ENCODE data around the gene ZNF559.
A peak's percentile ranks its signal among the peaks of the same experiment; 100 is the strongest.
"Not testable (repeated sequence)": the region's sequence is repeated elsewhere in the genome, so short reads cannot be mapped to it uniquely, and the experiment has no call there.

Gene ZNF559

DNA sequence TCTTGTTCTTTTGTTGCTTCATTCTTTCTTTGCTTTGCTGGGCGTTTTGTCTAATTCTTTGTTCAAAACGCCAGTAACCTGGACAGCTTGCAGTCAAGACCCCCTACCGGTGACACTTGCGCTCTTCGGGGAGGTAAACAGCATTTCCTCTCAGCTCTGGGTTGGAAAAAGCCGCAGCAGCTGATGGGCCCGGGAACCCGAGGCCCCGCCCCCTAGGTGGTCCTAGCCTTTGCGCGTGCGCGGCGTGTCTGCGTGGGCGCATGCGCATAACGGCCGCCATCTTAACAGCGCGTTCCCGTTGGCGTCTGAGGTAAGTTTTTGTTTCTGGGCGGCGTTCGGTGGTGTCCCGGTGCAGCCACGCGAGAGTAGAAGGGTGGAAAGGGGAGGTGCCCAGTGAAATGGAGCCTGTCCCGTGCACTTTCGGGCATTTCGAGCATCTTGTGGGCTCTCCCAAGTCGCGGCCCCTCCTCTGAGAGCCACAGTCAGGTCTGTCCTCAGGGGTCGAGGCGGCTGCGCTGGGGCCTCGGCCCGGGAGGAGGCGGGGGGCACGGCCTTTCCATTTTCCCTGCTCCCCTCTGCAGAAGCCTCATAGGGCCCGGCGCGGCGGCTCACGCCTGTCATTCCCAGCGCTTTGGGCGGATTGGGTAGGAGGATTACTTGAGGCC lies at the start of gene ZNF559:
TSS of gene ZNF559 (plus strand) at position 261 of the 665 bp plus-strand sequence. CDS start 14,371 bp downstream, outside the sequence.
- DNase-seq (peak; percentile 97), ATAC-seq (peak; percentile 98)

DNA sequence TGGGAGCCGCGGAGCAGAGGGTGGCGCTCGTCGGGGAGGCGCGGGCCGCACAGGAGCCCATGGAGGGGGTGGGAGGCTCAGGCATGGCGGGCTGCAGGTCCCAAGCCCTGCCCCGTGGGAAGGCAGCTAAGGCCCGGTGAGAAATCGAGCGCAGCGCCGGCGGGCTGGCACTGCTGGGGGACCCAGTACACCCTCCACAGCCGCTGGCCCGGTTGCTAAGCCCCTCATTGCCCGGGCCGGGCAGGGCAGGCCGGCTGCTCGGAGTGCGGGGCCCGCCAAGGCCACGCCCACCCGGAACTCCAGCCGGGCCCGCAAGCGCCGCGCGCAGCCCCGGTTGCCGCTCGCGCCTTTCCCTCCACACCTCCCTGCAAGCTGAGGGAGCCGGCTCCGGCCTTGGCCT lies 40.5 kb upstream of the ZNF559 start:
- ATAC-seq, result not testable (repeated sequence)
- DNase-seq, result peak; percentile 8

DNA sequence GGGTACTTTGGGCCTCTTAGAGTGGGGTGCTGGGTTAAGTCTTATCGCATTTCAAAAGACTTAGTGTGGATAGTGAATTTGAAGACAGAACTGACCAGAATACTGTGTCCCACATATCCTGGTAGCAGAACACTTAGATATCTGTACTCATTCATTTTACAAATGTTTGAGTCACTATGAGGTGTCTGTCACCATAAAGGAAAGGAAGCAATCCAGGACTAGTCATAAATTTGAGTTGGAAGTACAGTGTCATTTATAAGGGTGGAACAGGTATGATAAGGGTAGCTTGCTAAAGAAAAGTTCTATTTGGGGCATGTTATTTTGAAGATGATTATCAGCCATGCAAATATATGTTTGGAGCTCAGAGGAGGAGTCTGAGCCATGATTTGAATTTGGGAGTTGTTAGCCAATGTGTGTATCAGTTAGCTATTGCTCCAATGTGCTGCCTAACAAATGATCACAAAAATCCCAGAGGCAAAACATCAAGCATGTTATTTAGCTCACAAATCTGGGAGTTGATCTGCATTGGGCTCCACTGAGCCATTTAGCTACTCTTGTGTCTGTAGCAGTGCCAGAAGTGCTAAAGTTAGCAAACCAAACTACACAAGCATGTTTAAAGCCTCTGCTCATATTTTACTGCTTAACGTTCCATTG lies 34.6 kb upstream of the ZNF559 start:
- ATAC-seq, result no peak
- DNase-seq, result no peak

DNA sequence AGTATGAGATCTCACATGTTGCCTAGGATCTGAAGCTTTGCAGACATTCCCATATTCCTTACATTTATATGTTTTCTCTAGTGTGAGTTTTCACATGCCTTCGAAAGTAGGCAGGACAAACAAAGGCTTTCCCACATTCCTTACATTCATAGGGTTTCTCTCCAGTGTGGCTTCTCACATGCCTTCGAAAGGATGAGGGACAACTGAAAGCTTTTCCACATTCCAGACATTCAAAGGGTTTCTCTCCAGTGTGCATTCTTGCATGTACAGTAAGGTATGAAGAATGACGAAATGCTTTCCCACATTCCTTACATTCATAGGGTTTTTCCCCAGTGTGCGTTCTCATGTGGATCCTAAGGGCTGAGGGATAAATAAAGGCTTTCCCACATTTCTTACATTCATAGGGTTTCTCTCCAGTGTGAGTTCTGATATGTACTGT lies 28.5 kb upstream of the ZNF559 start:
- DNase-seq (no peak), ATAC-seq (no peak)

DNA sequence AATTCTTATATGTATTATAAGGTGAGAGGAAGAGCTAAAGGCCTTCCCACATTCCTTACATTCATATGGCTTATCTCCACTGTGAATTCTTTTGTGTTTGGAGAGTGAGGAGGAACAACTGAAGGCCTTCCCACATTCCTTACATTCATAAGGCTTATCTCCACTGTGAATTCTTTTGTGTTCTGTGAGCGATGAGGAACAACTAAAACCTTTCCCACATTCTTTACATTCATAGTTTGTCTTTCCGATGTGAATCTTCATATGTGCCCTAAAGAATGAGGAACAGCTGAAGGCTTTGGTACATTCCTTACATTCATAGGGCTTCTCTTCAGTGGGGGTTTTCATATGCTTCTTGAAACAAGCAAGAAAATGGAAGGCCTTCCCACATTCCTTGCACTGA lies 27.6 kb upstream of the ZNF559 start:
- no peak for DNase-seq
- ATAC-seq, result no peak

DNA sequence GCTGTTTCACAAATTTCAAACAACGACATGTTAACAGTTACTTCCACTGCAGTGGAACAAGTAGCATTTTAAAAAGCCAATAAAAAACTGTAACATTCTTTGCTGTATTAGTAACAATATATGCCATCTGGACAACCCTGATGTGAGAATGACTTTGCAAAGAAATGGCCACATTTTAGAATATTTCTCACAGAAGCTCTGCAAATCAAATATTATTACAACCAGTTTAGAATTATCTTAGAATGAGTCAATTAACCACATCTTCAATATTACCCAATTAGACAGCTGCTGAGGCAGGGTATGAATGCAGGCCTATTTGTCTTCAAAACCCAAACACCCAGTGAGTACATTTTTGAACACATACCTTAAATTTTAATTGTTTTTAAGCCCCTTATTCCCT lies 17.5 kb upstream of the ZNF559 start:
- ATAC-seq (no peak), DNase-seq (no peak)

DNA sequence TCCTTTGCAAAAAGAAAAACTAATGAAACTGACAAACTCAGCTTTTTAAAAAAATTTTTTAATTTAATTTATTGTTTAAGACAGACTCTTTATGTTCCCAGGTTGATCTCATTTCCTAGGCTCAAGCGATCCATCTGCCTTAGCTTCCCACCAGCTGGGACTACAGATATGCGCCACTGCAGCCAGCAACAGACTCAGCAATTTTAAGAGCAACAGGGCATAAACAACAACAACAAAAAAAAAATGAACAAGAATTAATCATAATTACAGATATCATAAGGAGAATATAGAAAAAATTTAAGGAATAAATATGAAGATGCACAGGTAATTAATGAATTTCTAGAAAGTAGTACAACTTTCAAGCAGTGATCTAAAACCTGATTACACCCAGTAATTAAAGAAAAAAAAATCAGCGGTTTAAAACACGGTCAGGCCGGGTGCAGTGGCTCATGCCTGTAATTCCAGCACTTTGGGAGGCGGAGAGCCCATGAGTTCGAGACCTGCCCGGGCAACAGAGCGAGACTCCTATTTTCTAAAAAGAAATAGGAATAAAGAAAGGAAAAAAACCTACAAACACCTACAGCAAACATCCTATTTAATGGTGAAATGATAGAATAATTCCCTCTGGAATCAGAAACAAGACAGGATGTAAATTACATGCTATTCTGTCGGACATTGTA lies 15.7 kb upstream of the ZNF559 start:
- DNase-seq (no peak), ATAC-seq (no peak)

DNA sequence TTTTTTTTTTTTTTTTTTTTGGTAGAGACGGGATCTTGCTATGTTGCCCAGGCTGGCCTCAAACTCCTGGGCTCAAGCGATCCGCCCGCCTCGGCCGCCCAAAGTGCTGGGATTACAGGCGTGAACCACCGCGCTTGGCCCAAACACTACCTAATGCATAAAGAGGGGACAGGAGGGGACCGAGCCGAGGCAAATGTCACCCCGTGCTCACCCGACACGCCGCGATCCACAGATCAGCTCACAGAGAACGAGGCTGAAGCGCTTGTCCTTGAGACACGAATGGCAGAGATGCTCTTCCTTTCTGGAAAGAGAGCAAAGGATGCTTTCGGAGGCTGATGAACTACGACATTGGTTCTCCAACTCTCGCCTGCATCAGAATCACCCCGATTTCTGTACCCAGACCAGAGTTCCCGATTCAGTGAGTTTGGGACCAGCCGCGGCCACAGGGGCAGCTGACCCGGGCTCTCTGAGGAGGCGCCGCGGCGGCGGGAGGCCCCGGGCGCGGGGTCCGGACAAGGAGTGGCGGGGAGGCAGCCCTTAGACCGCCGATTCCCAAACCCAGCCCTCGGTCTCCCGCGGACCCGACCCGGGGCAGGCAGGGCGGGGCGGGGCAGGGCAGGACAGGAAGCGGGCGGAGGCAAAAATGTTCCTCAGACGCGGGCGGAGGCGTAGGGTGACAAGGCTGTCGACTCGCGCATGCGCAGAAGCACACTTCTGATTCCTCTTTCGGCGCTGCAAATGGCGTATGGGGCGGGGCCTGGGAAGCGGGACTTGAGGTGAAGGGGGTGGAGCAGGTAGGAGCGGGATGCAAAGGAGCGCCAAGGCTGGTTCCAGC lies 14.6 kb upstream of the ZNF559 start, which contains the start of gene ZNF699:
TSS of gene ZNF699 (minus strand) at position 700 of the 835 bp plus-strand sequence. CDS start 4,719 bp downstream, outside the sequence.
- DNase-seq (peak; percentile 99), ATAC-seq (peak; percentile 93)

DNA sequence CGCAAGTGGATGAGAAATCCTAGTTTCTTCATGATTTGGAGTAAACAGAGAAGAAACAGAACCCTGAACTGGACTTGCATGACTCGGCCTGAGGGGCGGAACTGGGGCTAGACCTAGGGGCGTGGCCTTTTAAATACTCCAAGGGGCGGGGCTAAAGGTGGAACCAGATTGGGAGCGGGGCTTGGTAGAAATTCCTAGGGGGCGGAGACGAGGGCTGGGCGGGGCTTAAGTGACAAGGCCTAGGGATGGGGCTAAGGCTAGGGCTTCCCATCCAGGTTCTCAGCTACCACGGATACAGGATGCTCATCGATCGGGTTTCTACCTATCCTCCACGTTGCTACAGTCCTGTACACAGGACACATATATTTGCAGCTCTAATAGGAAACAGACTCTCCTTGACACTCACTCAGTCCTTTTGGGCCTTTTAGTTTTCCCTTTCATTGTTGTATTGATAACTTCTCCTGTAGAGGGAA lies 14.0 kb upstream of the ZNF559 start:
- DNase-seq (peak; percentile 91), ATAC-seq (peak; percentile 78)

DNA sequence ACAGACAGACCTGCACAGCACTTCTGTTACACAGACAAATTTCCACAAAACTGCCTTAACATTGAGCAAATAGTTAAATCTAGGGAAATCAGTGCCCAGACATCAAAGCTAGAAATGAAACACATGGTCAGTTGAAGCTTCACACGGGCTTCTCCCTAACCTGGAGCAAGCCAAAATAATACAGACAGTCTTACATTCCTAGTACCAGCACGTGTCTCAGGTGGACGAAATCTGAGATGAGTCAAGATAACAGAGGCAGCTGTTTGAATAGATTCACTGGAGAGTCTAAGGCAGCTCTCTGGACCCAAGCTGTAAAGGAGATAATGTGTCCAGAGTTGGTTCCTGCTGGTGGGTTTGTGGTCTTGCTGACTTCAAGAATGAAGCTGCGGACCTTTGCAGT lies 10.2 kb upstream of the ZNF559 start:
- no peak for ATAC-seq
- no peak for DNase-seq

DNA sequence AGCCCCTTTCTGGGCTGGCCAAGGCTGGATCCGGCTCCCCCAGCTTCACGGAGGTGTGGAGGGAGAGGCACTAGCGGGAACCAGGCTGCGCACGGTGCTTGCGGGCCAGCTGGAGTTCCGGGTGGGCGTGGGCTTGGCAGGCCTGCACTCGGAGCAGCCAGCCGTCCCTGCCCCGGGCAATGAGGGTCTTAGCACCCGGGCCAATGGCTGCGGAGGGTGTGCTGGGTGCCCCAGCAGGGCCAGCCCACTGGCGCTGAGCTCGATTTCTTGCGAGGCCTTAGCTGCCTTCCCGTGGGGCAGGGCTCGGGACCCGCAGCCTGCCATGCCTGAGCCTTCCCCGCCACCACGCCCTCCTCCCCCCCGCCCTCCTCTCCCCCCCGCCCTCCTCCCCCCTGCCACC lies 2.6 kb upstream of the ZNF559 start:
- no peak for ATAC-seq

DNA sequence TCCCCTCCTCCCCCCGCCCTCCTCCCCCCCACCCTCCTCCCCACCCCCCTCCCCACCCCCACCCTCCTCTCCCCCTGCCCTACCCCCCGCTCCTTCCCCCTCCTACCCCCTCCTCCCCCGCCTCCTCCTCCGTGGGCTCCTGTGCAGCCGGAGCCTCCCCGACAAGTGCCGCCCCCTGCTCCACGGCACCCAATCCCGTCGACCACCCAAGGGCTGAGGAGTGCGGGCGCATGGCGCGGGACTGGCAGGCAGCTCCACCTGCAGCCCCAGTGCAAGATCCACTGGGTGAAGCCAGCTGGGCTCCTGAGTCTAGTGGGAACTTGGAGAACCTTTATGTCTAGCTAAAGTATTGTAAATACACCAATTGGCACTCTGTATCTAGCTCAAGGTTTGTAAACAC lies 2.2 kb upstream of the ZNF559 start:
- not testable (repeated sequence) for DNase-seq, ATAC-seq

More for the DNA sequence above, 2.6 kb upstream of the ZNF559 start:
- DNase-seq, result no peak

DNA sequence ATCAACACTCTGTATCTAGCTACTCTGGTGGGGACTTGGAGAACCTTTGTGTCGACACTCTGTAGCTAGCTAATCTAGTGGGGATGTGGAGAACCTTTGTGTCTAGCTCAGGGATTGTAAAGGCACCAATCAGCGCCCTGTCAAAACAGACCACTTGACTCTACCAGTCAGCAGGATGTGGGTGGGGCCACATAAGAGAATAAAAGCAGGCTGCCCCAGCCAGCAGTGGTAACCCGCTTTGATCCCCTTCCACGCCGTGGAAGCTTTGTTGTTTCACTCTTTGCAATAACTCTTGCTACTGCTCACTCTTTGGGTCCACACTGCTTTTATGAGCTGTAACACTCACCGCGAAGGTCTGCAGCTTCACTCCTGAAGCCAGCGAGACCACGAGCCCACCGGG lies 1.8 kb upstream of the ZNF559 start:
- ATAC-seq, DNase-seq: not testable (repeated sequence)

DNA sequence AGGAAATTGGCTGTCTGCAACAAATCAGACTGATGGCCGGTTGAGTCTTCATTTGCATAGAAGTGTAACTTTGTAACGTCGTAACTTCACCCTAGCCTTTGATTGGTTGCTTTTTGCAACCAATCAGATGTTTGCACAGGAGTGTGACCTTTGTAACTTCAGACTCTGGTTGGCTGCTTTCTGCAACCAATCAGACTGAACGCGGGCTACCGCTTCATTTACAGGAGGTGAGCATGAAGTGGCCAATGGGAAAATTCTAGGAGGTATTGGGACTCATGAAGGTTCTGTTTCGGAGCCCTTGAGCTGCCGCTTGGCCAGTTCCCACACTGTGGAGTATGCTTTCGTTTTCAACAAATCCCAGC lies 441 bp upstream of the ZNF559 start:
- DNase-seq, result peak; percentile 51
- ATAC-seq, result peak; percentile 22

DNA sequence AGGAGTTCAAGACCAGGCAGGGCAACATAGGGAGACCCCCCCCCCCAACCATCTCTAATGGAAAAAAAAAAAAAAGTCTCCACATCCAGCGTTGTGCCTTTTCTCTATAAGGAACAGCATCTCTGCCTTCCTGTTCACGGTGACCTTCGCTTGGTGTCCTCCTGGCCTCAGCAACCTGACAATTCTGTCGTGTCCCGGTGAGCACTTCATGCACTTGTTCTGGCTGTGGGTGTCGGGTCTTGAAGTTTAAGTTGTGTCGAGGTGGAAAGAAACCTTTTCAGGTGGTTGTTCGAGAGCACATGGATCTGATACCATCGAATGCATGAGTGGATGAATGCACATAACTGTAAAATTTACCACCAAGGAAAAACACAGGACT lies 594 bp downstream of the ZNF559 start:
- DNase-seq (no peak), ATAC-seq (no peak)

DNA sequence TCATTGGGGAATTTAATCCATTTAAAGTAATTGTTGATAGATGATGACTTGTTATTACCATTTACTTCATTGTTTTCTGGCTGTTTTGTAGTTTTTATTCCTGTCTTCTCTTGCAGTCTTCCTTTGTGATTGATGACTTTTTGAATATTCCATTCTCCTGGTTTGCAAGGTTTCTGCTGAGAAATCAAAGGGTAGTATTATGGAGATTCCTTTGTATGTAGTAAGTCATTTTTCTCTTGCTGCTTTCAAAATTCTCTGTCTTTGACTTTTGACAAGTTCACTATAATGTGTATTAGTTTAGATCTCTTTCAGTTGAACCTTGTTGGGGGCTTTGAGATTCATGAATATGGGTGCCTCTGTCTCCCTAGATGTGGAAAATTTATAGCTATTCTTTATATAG lies 6.0 kb downstream of the ZNF559 start:
- ATAC-seq (no peak), DNase-seq (no peak)

DNA sequence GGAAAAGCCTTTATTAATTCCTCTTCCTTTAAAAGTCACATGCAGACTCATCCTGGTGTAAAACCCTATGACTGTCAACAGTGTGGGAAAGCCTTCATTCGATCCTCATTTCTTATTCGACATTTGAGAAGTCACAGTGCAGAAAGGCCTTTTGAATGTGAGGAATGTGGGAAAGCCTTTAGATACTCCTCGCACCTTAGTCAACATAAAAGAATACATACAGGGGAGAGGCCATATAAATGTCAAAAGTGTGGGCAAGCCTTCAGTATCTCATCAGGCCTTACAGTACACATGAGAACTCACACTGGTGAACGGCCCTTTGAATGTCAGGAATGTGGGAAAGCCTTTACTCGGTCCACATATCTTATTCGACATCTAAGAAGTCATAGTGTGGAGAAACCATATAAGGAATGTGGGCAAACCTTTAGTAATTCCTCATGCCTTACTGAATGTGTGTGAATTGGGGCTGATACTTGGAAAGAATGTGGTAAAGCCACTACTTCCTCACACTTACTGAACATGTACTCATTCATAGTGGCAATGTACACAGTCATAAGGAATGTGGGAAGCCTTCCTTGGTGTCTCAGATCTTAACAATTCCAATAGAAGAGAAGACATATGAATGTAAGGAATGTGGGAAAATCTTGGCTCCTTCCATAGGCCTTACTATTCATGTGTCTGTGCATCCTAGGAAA lies 18.8 kb downstream of the ZNF559 start:
- ATAC-seq (no peak), DNase-seq (no peak)

DNA sequence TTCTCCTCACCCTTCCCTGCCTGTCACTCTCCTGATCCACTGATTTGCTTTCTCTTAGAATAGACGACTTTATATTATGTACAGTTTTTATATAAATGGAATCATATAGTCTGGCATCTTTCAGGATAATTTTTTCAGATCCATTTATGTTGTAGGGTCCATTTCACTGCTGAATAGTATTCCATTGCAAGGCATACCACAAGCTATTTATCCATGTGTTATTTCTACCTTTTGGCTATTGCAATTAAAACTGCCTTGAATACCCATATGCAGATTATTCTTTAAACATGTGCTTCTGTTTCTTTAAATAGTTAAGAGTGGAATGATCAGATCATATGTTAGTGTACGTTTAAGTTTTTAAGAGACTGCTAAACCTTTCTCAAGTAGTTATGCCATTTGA lies 21.0 kb downstream of the ZNF559 start:
- ATAC-seq, result no peak
- no peak for DNase-seq

DNA sequence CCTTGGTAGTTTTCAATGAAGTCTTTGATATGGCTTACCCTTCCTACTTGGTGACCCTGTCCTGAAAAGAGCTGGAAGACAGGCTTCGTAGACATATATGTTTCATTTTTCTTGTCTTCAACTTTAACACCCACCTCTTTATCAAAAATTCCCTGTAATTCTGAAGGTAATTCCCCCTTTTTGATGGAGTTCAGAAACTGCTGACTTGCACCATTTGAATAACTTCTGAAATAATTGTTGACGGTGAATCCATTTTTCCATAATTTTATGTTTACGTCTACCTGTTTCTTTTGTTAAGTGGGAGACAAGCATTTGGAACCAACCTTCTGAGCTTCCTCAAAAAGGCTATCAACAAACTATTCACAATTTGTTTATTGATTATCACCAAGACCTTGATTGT lies 24.3 kb downstream of the ZNF559 start:
- ATAC-seq, result no peak
- no peak for DNase-seq

DNA sequence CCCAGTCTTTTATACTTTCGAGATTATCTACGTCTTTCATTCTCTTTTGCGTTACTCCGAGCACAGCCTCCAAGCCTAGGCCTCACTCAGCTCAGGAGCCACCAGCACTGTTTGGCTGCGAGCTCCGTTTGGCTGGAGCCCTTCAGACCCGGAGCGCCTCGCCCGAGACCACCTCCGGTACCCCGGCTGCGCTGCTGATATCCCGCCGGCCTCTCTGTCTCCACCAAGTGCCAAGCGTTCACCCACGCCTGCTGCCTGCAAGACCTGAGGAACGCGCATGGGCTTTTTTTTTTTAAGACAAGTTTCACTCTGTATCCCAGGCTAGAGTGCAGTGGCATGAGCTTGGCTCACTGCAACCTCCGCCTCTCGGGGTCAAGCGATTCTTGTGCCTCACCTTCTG lies 24.7 kb downstream of the ZNF559 start:
- ATAC-seq (no peak), DNase-seq (no peak)

DNA sequence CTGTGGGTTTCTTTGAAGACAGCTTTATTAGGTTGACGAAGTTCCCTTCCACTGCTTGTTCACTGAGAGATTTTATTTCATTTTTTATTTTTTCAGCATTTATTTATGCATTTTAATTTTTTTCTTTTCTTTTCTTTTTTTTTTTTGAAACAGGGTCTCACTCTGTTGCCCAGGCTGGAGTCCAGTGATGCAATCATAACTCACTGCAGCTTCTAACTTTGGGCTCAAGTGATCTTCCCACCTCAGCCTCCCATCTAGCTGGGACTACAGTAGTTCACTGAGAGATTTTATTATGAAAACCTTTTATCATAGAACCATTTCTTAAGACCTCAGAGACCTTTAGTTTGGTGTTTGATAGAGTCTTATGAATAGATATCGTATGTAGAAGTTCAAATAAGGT lies 28.5 kb downstream of the ZNF559 start:
- DNase-seq (no peak), ATAC-seq (no peak)

DNA sequence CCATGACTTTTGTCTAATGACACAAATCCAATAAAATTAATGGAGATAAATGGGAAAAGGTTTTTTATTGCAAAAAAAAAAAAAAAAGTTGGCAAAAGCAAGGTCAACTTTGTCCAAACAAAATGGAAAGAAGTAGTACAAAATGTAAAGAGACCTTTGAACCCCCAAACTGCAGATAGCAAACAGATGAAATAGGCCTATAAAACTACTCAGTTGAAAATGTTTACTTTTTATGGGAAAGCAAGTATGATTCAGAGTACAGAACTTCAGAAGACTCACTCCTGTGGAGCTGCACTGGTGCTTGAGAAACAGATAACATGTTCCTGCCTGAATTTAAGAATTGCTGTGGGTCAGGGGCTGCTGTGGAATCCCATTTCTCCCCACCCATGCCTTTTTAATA lies 29.0 kb downstream of the ZNF559 start:
- ATAC-seq (no peak), DNase-seq (no peak)
